Measurements from ENCODE around the gene PCBP2.

GRCh38 chr12:53496752-53497032 is 44.8 kb downstream of the PCBP2 start:
- TF ChIP-seq, protein P1, sequence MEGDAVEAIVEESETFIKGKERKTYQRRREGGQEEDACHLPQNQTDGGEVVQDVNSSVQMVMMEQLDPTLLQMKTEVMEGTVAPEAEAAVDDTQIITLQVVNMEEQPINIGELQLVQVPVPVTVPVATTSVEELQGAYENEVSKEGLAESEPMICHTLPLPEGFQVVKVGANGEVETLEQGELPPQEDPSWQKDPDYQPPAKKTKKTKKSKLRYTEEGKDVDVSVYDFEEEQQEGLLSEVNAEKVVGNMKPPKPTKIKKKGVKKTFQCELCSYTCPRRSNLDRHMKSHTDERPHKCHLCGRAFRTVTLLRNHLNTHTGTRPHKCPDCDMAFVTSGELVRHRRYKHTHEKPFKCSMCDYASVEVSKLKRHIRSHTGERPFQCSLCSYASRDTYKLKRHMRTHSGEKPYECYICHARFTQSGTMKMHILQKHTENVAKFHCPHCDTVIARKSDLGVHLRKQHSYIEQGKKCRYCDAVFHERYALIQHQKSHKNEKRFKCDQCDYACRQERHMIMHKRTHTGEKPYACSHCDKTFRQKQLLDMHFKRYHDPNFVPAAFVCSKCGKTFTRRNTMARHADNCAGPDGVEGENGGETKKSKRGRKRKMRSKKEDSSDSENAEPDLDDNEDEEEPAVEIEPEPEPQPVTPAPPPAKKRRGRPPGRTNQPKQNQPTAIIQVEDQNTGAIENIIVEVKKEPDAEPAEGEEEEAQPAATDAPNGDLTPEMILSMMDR (IDR thresholded peaks at IDR 0.05; ENCODE audit: low read depth, low read length): no peak
- TF ChIP-seq POLR2A (IDR thresholded peaks at IDR 0.05; ENCODE audit: extremely low read depth, insufficient read length) (no peak), MYC (IDR thresholded peaks at IDR 0.05; ENCODE audit: low read depth, low read length) (no peak)

All from NB4 (cell line).